Epidermal melanocyte (primary cell): ENCODE data around the gene LUZP1.

Experiments used
- DNase-seq: peaks from one replicate; pipeline ENCODE4 v3.0.0; 2011; ENCODE audit warnings: low spot score; ENCODE audit not compliant: insufficient read length

The LUZP1 gene

GRCh38 chr1:23088027-23088426 lies 80.6 kb downstream of the LUZP1 start:
- no peak for DNase-seq

DNA sequence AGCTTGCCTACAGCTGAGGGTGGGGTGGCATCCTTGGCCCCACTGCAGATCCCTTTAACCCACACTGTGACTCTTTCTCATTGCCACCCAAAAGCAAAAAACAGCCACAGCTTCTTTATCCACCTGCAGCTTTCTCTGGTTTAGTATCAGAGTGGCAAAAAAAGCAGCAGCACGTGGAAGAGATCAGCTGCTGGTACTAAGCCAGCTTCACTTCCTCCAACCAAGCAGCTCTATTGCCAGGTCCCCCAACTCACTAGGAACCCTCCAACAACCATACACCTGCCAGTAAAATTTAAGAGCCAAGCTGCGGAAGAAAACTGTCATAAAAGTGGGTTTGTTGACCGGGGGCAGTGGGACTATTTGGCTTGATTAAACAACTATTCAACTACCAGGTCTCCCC lies 83.0 kb downstream of the LUZP1 start:
- no peak for DNase-seq

DNA sequence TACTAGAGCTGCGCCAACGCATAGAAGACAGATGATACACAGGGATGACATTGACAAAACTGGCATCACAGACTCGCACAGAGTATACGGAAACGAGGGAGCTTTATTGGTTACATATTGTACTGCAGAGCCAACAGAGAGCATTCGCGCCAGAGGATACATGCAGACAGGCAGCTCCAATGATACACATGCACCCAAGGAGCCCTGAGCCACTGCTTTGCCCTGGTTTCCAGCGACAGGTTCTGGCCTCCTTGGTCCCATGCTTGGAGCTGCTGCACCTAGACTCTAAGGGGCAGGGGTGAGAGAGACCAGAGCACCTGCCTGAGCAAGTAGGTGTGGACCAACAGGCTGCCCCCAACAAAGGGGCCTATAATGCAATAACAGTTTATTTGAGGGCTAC lies 83.8 kb downstream of the LUZP1 start:
- DNase-seq = no peak

GRCh38 chr1:23083714-23084480 lies 84.8 kb downstream of the LUZP1 start:
- no peak for DNase-seq

- DNase-seq = no peak
Observed at GRCh38 chr1:23081376-23081775, 87.3 kb downstream of the LUZP1 start.

DNA sequence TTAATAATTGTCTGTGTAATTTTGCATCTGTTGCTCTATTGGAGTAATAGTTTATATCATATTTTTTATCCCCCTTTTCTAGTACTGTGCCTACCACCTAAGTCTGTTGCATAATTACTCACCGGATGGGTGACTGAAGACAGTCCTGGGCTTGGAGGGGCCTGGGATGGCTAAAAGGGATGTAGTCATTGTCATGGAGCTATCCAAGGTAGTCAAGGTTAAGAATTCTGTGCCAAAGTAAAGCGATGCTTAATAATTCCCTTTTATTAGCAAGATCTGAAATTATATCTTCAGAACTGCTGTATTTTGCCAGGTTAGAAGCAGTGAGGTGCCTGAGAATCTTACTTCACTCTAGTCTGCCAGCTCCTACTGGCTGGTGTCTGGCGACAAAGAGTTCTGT lies 87.8 kb downstream of the LUZP1 start:
- DNase-seq = no peak

- DNase-seq = no peak
Observed at GRCh38 chr1:23079025-23079424, 89.6 kb downstream of the LUZP1 start.

DNA sequence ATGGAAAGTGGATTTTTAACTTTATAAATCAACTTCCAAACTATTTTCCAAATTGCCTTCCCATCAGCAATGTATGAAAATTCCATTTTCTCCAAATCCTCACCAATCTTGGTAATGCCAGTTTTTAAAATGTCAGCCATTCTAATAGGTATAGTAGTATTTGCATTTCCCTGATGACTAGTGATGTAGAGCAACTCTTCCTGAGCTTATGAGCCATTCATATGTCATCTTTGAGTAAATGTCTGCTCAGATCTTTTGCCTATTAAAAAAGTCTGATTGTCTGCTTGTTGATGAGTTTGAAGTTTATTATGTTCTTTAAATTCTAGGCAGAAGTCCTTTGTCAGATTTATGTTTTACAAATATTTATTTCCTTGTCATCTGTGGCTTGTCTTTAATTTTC lies 94.6 kb downstream of the LUZP1 start:
- DNase-seq = no peak

GRCh38 chr1:23069675-23070074 lies 99.0 kb downstream of the LUZP1 start:
- no peak for DNase-seq

DNA sequence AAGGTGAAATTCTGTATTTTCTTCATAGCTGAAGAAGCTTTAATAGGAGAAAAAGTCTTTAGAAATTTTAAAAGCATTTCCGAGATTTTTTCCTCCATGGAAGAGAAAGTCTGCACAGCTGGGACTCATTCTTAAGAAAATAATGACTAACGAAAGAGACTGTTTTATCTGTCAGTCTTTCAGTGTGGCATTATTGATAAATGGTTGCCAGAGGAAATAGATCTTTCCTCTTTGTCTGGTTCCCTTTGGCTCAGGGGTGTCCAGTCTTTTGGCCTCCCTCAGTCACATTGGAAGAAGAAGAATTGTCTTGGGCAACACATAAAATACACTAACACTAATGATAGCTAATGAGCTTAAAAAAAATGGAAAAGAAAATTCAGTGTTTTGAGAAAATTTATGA lies 99.5 kb downstream of the LUZP1 start:
- DNase-seq = no peak

DNA sequence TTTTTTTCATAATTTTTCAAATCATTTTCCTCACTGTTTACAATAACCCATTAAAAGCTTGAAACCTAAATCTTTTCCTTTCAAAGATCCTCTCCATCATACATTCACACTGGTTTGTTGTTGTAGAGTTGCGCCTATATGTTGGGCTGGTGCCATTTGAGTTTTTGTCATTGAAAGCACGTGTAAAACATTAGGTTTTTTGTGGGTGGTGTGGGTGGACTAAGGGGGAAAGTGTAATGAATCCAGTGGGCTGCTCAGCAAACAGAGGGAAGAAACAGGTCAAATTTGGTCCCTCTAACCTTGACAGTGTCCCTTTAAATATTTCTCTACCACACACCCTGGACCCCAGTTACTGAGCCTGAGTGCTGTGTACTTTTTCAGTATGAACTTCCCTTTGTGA lies 102.6 kb downstream of the LUZP1 start:
- no peak for DNase-seq

- DNase-seq = no peak
Observed at GRCh38 chr1:23065385-23065784, 103.3 kb downstream of the LUZP1 start.

- DNase-seq = no peak
Observed at GRCh38 chr1:23062271-23062670, 106.4 kb downstream of the LUZP1 start.

GRCh38 chr1:23057301-23057700 lies 111.4 kb downstream of the LUZP1 start:
- no peak for DNase-seq

DNA sequence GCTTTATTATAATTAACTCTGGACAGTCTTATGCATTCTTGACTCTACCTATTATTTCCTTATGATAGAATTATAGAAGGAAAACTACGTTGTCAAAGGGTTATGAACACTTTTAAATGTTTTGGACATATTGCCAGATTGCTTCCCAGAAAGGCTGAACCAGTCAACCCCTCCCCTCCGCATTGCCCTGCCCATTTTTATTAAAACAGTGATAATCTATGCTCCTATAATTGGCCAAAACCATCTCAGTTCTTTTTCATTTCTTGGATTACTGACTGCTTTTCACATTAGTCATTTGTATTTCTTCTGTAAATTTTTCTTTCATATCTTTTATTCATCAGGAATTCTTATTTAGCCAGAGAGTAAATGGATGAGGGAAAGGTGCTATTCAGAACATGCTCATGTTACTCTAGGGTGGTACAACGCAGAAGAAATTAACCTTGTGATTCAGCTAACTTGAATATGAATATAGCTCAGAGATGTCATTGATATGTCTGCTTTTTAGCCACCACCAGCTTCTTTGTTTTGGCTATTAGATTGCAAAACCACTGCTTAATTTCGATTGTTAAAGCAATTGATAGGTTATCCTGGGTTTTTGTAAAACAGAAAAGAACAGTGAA lies 117.3 kb downstream of the LUZP1 start:
- no peak for DNase-seq

DNA sequence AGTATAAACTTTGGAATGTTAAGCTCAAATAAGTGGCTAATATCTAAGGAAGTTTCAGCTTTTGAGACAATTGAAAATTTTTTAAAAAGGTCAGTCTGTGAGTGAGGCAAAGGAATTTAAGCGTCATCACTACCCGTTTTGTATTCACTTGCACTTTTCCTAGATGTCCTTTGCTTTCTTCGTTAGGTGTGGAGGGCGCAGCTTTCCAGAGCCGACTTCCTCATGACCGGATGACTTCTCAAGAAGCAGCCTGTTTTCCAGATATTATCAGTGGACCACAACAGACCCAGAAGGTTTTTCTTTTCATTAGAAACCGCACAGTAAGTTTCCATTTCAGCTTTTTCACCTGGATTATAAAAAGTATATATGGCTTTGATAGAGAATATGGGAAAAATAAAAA lies 118.5 kb downstream of the LUZP1 start:
- no peak for DNase-seq

GRCh38 chr1:23044035-23044434 lies 124.6 kb downstream of the LUZP1 start:
- no peak for DNase-seq

GRCh38 chr1:23040509-23040908 lies 128.1 kb downstream of the LUZP1 start:
- DNase-seq = no peak

- no peak for DNase-seq
Observed at GRCh38 chr1:23039308-23039826, 129.3 kb downstream of the LUZP1 start.

DNA sequence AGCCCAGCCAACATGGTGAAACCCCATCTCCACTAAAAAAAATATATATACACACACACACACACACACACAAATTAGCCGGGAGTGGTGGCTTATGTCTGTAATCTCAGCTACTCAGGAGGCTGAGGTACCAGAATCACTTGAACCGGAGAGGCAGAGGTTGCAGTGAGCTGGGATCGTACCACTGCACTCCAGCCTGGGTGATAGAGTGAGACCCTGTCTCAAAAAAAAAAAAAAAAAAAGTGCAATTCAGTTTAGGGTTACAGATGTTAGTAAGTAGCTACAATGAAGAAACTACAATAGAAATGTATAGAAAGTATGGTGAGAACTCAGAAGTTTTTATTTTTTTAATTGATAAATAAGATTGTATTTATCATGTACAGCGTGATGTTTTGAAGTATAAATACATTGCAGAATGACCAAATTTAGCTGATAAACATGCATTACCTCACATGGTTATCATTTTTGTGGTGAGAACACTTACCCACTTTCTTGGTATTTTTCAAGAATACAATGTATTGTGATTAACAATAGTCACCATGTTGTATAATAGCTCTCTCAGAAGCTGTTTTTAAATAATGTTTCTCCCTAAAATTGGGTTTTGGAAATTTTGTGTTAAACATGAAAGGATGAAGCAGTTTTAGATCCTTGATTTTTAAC lies 131.4 kb downstream of the LUZP1 start:
- no peak for DNase-seq

DNA sequence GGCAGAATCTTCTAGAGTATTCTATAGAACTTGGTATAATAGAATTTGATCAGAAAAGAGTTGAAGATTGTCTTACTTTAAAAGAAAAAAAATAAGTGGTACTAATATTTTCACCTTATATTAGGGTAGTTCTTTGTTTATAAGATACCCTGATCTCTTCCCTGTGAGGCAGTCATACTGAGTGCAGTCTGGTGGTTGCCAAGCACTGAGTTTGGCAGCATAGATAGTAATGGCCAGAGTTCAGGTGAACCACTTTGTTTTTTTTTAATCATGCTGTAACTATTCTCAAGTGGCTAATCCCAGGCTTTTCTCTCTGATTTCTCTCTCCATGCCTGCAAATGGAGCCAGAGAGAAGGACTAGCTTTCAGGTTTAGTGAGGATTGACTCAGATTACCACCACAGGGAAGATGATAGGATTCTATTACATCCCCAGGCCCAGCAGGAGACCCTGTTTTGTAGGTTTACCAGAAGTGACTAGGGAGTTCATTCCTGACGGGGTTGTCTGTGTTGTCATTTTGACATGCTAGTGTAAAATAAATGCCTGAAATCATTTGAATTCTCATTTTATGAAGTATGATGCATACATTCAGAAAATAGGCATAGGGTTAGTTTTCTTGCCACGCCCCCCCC lies 132.7 kb downstream of the LUZP1 start:
- no peak for DNase-seq
